NCI-H510A treated with DMSO at 0.1 percent for 48 hours (cell line): ENCODE measurements around the gene MAN2A2.

Experiments used
- DNase-seq: peaks from one replicate; lab custom pipeline; 2025; lab: John Stamatoyannopoulos, UW

MAN2A2 gene

DNA sequence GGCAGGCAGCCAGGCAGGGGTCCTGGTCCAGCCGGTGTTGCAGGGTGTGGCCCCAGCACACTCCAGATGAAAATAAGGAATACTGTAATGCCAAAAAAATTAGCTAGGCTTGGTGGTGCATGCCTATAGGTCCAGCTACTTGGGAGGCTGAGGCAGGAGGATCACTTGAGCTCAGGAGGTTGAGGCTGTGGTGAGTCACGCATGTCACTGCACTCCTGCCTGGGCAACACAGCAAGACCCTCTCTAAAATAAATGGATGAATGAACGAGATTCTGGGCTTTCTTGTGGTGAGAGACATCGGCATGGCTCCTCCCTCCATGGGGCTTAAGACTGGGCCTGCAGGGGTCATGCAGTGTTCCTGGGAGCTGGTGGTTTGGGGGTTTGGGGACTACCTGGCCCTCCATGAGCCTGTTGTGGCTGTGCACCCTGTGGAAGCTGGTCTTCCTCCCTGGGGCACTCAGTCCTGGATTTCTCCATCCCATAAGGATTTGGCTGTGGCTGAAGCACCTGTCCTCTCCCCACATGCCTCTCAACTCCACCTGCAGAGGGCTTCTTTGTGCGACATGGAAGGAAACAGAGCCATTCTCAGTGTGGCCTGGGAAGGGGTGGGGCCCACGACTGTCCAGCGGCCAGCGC is 44.0 kb downstream of the MAN2A2 start:
- DNase-seq, result no peak

DNA sequence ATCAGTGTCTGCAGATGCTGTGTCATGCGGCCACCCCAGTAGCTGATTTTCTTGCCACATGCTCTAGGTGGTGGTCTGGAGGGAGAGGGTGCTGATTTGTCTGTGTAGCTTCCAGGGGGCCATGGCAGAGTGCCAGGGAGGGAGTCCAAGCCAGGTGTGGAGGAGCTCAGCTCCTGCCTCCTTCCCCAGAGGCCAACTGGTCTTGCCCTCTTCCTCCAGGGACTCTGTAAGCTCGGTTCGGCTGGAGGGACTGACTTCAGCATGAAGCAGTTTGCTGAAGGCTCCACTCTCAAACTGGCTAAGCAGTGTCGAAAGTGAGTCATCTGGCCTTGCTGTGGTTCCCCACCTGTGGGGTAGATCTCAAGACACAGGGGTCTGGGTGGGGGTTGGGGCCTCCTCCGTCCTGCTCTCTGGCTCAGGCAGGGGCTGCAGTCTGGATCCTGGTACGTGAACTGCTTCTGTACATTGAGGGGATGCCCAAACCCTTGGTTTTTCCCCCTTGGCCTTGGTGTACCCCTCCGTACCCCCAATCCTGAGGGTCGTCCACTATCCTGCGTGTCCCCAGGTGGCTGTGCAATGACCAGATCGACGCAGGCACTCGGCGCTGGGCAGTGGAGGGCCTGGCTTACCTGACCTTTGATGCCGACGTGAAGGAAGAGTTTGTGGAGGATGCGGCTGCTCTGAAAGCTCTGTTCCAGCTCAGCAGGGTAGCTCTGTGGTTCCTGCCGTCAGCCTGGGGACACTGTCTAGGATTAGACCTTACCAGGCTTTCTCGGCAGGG is 44.7 kb downstream of the MAN2A2 start:
- no peak for DNase-seq

DNA sequence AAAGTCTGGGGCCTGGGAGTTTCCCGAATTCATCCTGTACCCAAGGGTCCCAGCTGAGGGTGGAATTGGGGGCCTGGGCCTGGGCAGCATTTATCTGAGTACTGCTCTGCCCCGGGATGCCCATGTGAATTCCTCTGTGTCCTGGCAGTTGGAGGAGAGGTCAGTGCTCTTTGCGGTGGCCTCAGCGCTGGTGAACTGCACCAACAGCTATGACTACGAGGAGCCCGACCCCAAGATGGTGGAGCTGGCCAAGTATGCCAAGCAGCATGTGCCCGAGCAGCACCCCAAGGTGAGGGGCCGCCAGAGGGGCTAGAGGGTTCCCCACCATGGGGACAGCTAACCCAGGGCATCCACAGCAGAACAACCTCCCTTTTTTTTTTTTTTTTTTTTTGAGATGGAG is 45.4 kb downstream of the MAN2A2 start:
- no peak for DNase-seq

DNA sequence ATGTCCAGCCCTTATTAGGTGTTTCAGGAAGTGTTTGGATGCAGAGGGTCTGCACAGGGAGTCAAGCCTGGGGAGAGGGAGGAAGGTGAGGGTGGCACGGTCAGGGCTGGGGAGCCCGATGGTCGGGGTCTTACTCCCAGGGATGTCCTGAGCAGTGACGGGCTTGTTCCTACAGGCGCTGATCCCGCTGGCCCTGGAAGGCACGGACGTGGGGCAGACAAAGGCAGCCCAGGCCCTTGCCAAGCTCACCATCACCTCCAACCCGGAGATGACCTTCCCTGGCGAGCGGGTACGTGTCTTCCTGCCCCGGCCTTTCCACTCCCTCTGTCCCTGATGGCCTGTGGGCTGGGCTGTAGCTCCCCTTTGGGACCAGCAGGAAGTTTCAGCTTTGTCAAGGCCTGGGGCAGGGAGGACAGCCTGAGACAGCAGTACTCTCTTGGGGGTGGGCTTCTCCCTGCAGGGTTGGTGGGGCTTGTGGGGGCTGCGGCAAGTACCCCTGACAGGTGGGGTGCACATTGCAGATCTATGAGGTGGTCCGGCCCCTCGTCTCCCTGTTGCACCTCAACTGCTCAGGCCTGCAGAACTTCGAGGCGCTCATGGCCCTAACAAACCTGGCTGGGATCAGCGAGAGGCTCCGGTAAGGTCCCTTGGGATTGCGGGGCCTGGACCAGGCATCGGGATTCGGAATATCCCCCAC is 47.0 kb downstream of the MAN2A2 start:
- no peak for DNase-seq

DNA sequence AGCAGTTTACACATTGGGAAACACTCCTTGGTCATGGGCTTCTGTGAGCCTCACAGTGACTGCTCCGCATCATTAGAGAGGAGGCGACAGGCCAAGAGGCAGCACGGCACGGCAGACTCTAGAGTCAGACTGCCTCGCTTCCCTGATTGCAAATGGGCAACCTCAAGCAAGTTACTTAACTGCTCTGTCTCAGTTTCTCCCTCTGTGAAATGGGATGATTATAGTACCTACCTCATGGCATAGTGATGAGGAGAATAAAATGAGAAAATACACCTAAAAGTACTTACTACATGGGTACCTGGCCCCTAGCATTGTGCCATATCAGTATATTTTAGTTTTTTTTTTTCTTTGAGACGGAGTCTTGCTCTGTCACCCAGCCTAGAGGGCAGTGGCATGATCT is 47.6 kb downstream of the MAN2A2 start:
- no peak for DNase-seq

DNA sequence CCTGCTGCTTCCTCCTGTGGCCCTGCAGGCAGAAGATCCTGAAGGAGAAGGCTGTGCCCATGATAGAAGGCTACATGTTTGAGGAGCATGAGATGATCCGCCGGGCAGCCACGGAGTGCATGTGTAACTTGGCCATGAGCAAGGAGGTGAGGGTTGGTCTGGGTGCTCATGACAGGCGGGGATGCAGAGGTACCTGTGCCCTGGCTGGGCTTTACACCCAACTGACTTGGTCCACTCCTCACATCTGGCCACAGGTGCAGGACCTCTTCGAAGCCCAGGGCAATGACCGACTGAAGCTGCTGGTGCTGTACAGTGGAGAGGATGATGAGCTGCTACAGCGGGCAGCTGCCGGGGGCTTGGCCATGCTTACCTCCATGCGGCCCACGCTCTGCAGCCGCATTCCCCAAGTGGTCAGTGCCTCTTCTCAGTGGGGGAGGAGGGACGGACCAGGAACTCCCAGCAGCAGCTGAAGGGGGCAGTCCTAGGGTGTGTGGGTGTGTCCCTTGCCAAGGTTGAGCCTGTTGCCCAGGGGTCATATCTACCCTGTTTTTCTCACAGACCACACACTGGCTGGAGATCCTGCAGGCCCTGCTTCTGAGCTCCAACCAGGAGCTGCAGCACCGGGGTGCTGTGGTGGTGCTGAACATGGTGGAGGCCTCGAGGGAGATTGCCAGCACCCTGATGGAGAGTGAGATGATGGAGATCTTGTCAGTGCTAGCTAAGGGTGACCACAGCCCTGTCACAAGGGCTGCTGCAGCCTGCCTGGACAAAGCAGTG is 50.0 kb downstream of the MAN2A2 start:
- no peak for DNase-seq

DNA sequence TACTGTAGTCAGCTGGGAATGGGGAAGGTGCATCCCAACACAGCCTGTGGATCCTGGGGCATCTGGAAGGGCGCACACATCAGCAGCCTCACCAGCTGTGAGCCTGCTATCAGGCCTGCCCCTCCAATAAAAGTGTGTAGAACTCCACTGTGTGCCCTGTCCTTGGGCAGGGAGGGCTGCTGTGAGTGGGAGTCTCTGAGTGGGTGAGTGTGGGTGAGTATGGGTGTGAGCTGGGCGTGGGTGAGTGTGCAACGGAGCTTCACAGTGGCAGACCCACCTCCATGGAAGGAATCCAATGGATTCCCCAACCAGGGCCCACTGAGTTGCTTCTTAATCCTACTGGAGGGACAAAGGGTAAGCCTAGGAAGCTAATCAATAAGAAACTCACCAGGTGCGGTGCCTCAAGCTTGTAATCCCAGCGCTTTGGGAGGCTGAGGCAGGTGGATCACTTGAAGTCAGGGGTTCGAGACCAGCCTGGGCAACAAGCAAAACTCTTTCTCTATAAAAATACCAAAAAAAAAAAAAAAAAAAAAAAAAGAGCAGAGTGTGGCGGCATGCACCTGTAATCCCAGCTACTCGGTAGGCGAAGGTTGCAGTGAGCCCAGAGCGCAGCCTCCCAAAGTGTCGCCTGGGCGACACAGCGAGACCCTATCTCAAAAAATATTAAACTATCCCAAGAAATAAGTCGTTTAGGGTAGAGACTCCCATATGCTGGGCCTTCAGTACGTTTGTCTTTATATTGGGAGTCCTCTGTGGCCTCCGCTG is 51.0 kb downstream of the MAN2A2 start:
- no peak for DNase-seq

DNA sequence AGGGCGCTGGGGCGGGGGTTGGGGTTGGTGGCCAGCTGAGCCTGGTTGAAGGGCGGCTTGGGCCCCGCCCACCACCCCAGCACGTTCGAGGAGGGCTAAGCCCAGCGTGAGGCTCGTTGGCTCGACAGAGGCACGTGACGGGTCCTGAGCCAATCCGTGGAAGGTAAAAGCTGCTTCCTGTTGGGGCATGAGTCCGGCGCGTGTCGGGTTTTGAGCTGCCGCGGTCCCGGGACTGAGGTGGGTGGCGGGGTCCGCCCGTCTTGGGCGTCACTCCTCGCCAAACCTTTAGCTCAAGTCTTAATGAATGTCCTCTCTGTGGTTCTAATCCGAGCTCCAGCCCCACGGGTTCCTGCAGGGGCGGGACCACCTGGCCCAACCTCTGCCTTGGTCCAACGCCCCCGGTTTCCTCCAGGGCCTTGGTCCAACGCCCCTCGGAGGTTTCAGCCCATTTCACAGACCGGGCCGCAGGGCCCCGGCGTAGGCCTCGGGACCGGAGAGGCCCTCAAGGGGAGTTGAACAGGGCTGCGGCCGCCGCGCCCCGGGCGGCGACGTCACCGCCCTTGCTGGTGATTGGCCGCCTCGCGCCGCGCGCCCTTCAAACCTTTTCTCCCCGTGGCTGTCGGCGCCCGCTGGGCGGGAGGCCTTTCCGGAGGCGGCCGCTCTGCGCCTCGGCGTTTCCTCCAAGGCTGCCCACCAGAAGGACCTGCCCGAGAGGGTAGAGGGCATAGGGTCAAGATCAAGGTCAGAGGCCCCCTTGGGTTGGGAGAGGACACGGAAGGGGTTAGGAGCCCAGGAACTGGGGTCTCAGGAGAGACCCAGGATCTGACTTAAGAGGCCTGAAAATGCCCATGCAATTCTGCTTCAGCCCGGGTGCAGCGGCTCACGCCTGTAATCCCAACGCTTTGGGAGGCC is 51.9 kb downstream of the MAN2A2 start, which contains the start of gene RCCD1:
TSS of gene RCCD1 (plus strand) at position 173 of the 912 bp plus-strand sequence. CDS start 1,851 bp downstream, outside the sequence.
- peak; percentile 58 for DNase-seq

DNA sequence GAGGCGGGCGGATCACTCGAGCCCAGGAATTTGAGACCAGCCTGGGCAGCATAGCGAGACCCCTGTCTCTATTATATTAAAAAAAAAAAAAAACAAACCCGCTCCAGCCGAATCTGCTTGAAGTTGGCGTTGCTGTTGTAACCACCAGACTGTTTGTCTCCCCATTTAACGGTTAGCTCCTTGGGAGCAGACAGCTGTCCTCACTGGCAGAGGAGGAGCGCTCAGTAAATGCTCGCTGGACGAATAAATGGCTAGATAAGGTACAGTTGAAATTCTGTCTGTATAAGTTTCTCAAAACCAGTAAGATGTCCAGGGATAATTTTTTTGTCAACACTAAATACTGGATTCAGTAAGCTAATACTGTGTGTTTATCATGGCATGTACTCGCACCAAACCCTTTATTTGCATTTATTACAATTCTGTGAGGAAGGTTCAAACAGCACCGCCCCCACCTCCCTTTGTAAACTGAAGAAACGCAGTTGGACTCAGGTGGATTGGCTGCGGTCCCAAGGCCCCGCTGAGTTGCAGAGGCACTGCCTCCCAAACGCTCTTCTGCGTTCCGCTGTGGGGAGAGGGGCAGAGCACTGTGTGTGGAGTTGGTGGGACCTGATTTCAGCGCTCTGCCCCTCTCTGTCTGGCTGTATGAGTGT is 52.6 kb downstream of the MAN2A2 start:
- DNase-seq, result peak; percentile 36

DNA sequence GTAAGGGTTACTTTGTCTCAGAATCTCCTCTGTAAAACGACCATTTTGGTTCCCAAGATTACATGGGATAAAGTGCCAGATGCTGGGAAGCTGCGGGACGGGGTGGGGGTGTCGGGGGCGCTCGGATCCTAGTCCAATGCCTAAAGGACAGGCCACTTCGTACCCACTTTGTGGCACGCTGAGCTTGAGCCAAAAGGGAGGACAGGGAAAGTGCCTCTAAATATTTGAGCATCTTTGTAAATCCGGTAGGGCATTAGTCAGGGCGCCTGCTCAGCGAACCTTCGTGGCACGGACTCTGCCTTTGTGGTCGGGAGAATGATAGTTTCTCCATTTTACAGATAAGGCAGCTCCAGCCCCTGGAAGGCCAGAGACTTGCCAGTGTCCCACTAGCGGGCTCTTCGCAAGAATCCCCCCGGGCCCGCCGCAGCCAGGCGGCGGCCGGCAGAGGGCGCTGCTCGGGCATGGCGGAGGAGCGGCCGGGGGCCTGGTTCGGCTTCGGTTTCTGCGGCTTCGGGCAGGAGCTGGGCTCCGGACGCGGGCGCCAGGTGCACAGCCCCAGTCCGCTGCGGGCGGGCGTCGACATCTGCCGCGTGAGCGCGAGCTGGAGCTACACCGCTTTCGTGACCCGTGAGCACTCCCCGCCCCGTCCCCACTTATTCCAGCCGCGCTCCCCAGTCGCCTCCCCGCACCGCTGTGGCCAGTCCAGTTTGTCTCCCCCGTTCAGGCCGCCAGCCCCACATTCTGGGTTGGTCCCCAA is 53.4 kb downstream of the MAN2A2 start:
- peak; percentile 49 for DNase-seq

DNA sequence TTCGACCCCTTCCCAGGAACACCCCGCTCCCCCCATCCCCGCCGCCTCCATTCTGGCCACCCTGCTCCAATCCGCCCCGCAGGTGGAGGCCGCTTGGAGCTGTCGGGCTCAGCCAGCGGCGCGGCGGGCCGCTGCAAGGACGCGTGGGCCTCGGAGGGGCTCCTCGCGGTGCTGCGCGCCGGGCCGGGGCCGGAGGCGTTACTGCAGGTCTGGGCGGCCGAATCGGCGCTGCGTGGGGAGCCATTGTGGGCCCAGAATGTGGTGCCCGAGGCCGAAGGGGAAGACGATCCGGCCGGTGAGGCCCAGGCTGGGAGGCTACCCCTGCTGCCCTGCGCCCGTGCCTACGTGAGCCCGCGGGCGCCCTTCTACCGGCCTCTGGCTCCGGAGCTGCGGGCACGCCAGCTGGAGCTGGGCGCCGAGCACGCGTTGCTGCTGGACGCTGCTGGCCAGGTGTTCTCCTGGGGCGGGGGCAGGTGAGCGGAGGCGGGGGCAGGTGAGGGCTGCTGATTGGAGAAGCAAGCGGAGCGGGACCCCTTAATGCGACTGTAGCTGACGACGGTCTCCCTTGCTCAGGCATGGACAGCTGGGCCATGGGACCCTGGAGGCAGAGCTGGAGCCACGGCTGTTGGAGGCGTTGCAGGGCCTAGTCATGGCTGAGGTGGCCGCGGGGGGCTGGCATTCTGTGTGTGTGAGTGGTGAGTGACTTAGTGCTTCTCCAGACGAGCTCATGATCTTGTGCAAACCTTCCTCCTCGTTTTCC is 54.1 kb downstream of the MAN2A2 start:
- no peak for DNase-seq

DNA sequence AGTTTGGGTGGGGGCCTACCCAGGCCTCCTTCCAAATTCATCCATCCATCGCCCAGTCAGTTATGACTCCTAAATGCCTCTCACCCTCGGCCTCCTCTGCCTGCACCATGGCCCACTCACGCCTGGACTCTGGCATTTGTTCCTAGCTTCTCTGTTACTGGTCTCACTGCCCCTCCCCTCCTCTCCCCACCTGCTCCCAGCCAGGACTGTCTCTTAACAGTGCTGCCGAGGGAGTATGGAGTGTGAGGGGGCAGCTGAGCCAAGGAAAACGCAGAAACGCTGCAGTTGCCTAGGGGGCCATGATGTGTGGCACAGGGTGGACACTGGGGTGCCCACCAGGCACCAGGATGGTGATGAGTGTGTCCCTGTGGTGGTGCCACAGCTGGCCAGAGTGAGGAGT is 54.7 kb downstream of the MAN2A2 start:
- no peak for DNase-seq

DNA sequence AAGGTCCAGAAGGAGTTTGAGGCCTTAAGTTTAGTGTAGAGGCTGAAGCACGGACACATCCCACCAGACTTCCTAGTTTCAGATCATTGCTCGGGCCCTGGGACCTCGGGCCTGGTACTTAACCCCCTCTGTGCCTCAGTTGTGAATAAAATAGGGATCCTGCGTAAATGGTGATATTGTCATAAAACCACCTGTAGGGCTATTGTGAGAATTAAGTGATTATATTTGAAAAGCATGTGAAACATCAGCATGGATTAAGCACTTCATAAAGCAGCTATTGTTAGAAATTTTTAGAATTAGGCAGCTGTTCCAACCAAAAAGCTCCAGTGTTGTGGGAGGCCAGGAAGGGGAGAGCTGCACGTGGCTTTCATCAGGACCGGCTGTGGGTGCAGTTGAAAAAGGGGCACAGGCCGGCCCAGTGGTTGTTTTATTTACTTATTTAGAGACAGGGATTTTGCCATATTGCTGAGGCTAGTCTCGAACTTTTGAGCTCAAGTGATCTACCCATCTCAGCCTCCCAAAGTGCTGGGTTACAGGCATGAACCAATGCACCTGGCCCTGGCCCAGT is 56.0 kb downstream of the MAN2A2 start:
- DNase-seq, result no peak

DNA sequence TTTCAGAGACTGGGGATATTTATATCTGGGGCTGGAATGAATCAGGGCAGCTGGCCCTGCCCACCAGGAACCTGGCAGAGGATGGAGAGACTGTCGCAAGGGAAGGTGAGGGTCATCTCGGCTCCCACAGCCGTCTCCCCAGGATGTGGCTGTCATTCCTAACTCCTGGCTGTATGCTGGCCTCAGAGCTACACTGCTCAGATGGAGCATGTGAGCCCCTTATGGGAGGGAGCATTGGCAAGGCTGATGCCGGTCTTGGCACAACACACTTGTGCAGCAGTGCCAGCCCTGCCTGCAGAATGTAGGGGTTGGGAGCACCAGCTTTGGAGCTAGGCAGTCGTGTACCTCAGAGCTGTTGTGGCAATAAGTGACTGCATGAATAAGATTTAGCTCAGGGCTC is 56.8 kb downstream of the MAN2A2 start:
- DNase-seq, result no peak

DNA sequence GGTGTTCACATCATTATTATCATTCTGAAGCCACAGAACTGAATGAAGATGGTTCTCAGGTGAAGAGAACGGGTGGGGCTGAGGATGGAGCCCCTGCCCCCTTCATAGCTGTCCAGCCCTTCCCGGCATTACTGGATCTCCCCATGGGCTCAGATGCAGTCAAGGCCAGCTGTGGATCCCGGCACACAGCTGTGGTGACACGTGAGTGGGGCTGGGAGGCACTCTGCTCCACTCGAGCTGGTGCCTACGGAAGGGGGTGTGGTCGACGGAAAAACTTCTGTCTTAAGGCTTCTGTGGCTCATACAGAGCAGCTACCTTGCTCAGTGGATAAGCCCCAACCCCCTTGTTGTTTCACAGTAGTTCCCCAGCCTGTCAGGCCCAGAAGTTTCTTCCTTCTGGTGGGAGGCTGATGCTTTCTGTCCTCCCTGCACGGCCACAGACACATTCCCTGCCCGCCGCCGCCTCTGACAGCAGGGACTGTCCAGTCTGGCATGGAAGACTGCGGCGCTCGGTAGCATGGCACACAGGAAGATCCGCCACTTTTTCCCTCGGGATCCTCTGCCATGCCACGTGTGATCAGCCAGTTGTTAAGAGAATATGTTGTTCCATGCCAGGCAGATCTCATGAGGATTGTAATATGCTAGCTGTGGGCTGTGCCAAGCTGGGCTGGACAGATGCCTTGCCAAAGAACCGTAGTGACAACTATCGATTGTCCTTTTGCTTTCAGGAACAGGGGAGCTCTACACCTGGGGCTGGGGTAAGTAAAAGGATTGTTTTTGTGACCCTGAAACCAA is 57.4 kb downstream of the MAN2A2 start:
- no peak for DNase-seq

DNA sequence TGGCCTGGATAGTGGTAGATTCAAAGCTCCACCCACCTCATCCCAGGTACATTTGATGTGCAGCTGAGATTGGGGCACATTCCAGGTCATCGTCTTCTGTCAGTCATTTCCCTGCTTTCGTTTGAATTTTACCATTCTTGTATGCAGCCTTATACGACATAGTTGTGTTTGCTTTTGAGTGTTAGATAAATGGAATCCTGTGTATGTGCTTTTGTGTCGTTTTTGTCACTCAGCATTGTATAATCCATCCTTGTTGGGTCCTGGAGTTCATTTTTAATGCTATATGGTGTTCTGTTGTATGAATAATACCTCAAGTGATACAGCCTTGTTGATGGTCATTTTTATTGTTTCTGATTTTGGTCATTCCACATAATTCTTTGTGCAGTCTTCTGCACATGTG is 58.9 kb downstream of the MAN2A2 start:
- DNase-seq, result no peak

DNA sequence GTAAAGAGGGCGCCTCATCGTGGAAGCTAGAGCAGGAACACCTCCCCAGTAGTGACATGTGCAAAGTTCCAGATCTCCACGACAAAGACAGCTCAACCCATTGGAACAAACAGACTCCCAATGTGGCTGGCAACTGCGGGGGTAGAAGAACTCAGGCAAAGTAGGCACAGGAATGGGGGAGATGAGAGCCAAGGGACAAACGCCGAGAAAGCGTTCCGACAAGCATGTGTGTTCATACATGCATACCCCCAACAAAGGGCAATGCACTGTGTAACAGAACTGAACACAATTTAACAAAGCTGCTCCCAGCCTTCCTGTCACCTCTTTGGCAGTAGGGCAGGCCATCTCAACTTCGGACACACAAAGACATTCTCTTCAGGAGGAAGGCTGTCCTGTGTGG is 63.2 kb downstream of the MAN2A2 start:
- no peak for DNase-seq
